Measurements from ENCODE around the gene CHMP5. TPM values are rescaled to one million over a fixed set of nuclear protein-coding genes. Genes with fewer than 3 reads are reported as not detected.

CHMP5 gene
- polyA plus RNA-seq, 1 donor (not counting 4 experiments of a cell fraction or from before 2014, with no cell fraction given): 132 TPM

- Histone ChIP-seq H3K4me2 (ENCODE audit: control insufficient read depth, extremely low read depth, insufficient read depth, low read depth, low read length) (peak overlapping the region; percentile 66), H3K79me2 (ENCODE audit: control insufficient read depth, insufficient read depth, low read length) (peaks cover 45% of the 10 kb centered on the region), H3K36me3 (ENCODE audit: control insufficient read depth in 2 of 2, extremely low read depth in 1 of 2, insufficient read depth in 2 of 2, low read length in 2 of 2) (peaks cover 11 to 23% of the 10 kb centered on the region in 2 experiments), H3K9me1 (ENCODE audit: control insufficient read depth, extremely low read depth, insufficient read depth, low read length) (no peaks in the 10 kb centered on the region), H2AFZ (ENCODE audit: control insufficient read depth, low read length) (no peak overlapping the region), H3K9ac (ENCODE audit: control insufficient read depth, extremely low read depth, insufficient read depth, low read length) (peak overlapping the region; percentile 100), H4K20me1 (ENCODE audit: control insufficient read depth, extremely low read depth, insufficient read depth, low read length) (no peaks in the 10 kb centered on the region), H3K27me3 (ENCODE audit: control insufficient read depth, extremely low read depth, insufficient read depth, low read length) (no peaks in the 10 kb centered on the region), H3K4me3 (ENCODE audit: control insufficient read depth in 2 of 3, extremely low read depth in 1 of 3, insufficient read depth in 2 of 3, low read depth in 1 of 3, low read length in 3 of 3) (peak overlapping the region; percentile 56 to 97 (median 76)), H3K27ac (ENCODE audit: control insufficient read depth, insufficient read depth, low read length) (peak overlapping the region; percentile 100), H3K9me3 (ENCODE audit: control insufficient read depth, low read depth, low read length) (no peaks in the 10 kb centered on the region), H3K4me1 (ENCODE audit: control insufficient read depth, extremely low read depth, insufficient read depth, low read length) (no peaks in the 10 kb centered on the region)
- FAIRE-seq: peak; percentile 9
- dilution Hi-C loops (cut with MboI; ENCODE audit: extremely low pct_ligation_motif_present, low sequenced_read_pairs): no loop called here
- DNase-seq (ENCODE audit: low read depth, low spot score): no peak
- TF ChIP-seq EZH2 (IDR thresholded peaks at IDR 0.05; ENCODE audit: low read length): no peak
- TF ChIP-seq, protein P1, sequence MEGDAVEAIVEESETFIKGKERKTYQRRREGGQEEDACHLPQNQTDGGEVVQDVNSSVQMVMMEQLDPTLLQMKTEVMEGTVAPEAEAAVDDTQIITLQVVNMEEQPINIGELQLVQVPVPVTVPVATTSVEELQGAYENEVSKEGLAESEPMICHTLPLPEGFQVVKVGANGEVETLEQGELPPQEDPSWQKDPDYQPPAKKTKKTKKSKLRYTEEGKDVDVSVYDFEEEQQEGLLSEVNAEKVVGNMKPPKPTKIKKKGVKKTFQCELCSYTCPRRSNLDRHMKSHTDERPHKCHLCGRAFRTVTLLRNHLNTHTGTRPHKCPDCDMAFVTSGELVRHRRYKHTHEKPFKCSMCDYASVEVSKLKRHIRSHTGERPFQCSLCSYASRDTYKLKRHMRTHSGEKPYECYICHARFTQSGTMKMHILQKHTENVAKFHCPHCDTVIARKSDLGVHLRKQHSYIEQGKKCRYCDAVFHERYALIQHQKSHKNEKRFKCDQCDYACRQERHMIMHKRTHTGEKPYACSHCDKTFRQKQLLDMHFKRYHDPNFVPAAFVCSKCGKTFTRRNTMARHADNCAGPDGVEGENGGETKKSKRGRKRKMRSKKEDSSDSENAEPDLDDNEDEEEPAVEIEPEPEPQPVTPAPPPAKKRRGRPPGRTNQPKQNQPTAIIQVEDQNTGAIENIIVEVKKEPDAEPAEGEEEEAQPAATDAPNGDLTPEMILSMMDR (optimal IDR thresholded peaks at IDR 0.05 in 1 of 3, IDR thresholded peaks at IDR 0.05 in 1 of 3, conservative IDR thresholded peaks at IDR 0.05 in 1 of 3; ENCODE audit: extremely low read depth in 1 of 3, insufficient read depth in 2 of 3, low read length in 3 of 3): peak in 1 of 3 experiments; percentile 10
These were observed 26.2 kb downstream of the CHMP5 start for GRCh38 chr9:33291031-33291397.

DNA sequence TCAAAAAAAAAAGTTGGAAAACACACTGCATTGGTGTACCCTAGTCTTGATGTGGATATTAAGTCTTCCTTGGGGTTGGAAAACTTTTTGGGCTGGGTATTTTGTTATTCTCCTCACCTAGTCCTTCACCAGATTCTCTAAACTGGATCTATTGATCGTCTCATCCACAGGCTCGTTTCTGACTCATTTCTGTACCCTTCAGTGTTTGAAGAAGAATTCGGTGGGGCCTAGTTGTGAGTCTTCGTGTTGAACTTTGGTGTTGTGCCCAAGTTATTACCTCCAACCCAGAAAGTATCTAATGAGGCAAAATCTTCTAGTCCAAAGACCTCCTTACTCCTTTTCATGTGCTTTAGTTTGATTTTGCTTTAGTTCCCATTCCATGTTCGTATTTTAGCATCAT, 27.1 kb downstream of the CHMP5 start:
- Histone ChIP-seq H3K36me3 (ENCODE audit: control insufficient read depth in 2 of 2, extremely low read depth in 1 of 2, insufficient read depth in 2 of 2, low read length in 2 of 2) (peaks cover 10 to 27% of the 10 kb centered on the region in 2 experiments), H3K27ac (ENCODE audit: control insufficient read depth, insufficient read depth, low read length) (no peak overlapping the region), H3K79me2 (ENCODE audit: control insufficient read depth, insufficient read depth, low read length) (peaks cover 54% of the 10 kb centered on the region), H4K20me1 (ENCODE audit: control insufficient read depth, extremely low read depth, insufficient read depth, low read length) (no peaks in the 10 kb centered on the region), H3K4me1 (ENCODE audit: control insufficient read depth, extremely low read depth, insufficient read depth, low read length) (peaks cover 5% of the 10 kb centered on the region), H3K27me3 (ENCODE audit: control insufficient read depth, extremely low read depth, insufficient read depth, low read length) (no peaks in the 10 kb centered on the region), H3K4me2 (ENCODE audit: control insufficient read depth, extremely low read depth, insufficient read depth, low read depth, low read length) (peak overlapping the region; percentile 66), H3K9me1 (ENCODE audit: control insufficient read depth, extremely low read depth, insufficient read depth, low read length) (no peaks in the 10 kb centered on the region), H3K4me3 (ENCODE audit: control insufficient read depth in 2 of 3, extremely low read depth in 1 of 3, insufficient read depth in 2 of 3, low read depth in 1 of 3, low read length in 3 of 3) (no peak overlapping the region), H3K9ac (ENCODE audit: control insufficient read depth, extremely low read depth, insufficient read depth, low read length) (no peak overlapping the region), H2AFZ (ENCODE audit: control insufficient read depth, low read length) (no peak overlapping the region), H3K9me3 (ENCODE audit: control insufficient read depth, low read depth, low read length) (no peaks in the 10 kb centered on the region)
- DNase-seq (ENCODE audit: low read depth, low spot score) (no peak), FAIRE-seq (no peak)
- dilution Hi-C loops (cut with MboI; ENCODE audit: extremely low pct_ligation_motif_present, low sequenced_read_pairs): no loop called here
- TF ChIP-seq, protein P1 (optimal IDR thresholded peaks at IDR 0.05 in 1 of 3, IDR thresholded peaks at IDR 0.05 in 1 of 3, conservative IDR thresholded peaks at IDR 0.05 in 1 of 3; ENCODE audit: extremely low read depth in 1 of 3, insufficient read depth in 2 of 3, low read length in 3 of 3): no peak
- TF ChIP-seq EZH2 (IDR thresholded peaks at IDR 0.05; ENCODE audit: low read length): no peak
